HG03460 (cell line): ENCODE results near the gene HMMR.
A peak's percentile ranks its signal among the peaks of the same experiment; 100 is the strongest.

Source experiments
- ATAC-seq: cut with Tn5 transposase; IDR thresholded peaks from one replicate; pipeline ENCODE4 v1.9.1; 2021; ENCODE audit not compliant: unreplicated experiment

Gene HMMR

DNA sequence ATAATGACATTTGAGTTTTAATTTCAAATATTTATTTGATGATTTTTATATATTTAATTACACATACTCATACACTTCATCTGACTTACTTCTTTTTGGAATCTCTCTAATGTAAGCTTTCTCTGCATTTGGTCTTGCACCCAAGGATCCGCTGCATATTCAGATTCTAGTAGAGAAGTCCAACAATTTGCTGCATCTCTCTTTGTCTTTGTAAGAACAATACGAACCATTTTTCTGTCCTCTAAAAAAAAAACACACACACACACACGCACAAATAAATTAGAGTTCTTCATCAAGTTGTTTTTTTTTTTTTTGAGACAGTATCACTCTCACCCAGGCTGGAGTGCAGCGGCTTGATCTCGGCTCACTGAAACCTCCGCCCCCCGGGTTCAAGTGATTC lies 3.6 kb upstream of the HMMR start:
- no peak for ATAC-seq

DNA sequence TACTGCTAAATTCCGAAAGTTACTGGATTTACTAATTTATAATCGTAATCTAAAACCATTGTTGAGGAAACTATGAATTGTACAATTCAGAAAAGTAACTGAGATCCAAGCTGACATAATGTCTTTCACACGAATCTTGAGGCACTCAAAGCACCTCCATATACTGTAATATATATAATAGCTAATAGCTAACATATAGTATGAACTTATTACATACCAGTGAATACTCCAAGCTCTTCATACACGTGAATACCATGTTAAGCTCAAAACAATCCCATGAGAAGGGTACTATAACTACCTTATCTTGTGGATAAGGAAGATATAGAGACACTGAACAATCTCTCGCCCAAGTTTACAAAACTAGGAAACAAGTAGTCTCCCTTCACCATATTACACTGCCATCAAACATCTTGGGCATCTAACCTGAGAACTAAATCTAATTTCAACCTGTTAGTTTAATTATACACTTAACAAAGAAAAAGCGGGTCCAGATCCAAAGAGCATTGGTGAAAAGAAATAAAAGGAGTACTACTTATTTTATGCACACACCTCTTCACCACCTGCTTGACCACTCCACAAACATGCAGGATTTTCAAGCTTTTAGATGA lies 1.6 kb upstream of the HMMR start:
- ATAC-seq: no peak

DNA sequence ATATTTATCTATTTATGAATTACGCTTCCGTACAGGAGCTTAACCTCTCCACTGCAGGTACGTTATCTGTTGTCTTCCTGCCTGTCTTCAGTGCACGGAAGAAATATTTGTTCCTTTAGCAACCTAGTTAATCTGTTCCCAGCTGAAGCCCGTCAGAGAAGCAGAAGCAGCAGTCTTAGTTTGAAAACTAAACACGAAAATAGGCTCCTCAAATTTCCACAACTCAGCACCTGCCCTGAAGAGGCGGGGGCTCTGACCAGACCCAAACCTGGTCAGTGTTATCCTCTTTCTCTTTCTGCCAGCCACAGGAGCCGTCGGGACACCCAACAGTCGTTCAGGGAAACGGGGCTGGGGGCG lies 992 bp upstream of the HMMR start:
- peak; percentile 2 for ATAC-seq

- ATAC-seq: peak; percentile 81
Measured at GRCh38 chr5:163459819-163460561, 442 bp upstream of the HMMR start, which contains the start of gene NUDCD2. TSS of gene NUDCD2 (minus strand) at chr5:163460102. CDS start at chr5:163460050, 52 bp downstream.

DNA sequence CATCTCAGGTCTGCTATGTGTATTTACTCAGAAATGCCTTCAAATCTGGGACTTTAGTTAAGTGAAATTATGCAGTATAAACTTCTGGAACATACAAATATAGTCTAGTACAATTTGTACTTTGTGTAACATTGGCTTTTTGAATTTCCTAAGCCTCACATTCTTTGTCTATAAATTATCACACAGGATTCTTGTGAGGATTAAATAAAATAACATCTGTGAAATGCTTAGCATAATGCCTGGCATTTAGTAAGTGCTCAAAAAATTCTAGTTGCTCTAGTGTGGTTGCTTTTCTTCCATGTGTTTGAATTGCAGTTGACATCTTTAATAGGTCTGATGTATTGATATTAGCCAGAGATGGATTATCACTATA lies 2.6 kb downstream of the HMMR start:
- ATAC-seq: no peak

DNA sequence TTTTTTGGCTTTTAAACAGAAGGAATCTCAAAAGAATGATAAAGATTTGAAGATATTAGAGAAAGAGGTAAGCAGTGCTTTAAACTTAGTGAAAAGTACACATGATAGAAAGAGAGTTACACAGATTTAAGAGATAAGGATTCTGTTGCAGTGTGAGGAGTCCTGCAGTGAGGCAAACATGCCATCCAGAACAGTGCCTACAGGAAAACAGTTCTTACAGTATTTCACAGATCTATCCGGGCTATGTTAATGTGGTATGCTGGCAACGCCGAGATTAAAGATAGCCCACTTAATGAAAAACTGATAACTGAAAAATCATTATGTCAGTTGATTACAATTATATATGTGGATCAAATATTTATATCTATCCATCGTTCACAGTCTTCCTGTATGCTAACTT lies 7.2 kb downstream of the HMMR start:
- ATAC-seq: no peak

- ATAC-seq: no peak
Measured at GRCh38 chr5:163473635-163474243, 13.3 kb downstream of the HMMR start.

DNA sequence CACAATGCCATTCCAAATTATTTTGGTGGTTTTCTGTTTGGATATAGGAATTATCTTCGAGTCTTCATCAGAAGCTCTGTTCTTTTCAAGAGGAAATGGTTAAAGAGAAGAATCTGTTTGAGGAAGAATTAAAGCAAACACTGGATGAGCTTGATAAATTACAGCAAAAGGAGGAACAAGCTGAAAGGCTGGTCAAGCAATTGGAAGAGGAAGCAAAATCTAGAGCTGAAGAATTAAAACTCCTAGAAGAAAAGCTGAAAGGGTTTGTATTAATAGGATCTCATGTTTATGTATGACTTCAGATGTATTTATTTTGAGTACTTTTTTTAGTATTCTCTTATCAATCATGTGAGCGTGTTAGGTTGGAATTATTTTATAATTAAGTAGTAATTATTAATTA lies 15.0 kb downstream of the HMMR start:
- no peak for ATAC-seq

GRCh38 chr5:163478126-163478981 lies 17.9 kb downstream of the HMMR start:
- ATAC-seq: no peak

DNA sequence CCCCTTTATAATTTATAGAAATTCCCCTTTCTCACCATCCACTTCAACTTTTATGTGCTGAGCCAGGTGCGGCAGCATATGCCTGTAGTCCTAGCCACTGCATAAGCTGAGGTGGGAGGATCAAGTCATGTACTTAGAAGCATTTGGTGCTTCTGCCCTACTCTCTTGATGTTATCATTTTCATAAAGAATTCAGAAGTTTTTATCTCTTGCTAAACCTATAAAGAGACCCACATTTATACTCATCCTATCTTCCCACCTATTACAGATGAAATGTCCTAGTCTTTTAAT lies 18.5 kb downstream of the HMMR start:
- ATAC-seq: no peak

DNA sequence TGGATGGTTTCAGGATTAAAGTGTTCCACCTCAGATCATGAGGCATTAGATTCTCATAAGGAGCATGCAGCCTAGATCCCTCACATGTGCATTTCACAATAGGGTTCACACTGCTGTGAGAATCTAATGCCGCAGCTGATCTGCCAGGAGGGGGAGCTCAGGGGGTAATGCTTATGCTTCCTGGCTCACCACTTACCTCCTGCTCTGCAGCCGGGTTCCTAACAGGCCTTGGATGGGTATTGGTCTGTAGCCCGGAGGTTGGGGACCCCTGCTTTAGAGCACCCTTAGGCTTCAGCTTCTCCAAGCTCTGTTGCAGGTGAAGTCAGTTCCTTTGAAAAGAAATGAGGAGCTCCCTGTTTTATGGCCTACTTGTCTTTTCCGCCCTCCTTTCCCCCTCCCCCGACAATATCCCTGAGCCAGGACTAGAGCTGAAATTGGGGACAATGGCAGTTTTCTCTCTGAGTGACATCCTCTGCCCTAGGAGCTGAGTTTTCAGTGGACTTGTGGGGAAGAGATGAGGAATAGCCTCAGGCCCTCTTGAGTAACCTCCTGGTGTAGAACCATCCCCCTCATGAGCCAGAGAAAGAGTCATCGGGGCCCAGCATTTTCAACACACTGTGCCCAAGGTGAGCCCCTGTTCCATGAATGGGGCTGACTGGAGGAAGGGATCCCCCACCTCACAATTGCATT lies 28.8 kb downstream of the HMMR start:
- ATAC-seq: no peak

GRCh38 chr5:163489745-163490075 lies 29.3 kb downstream of the HMMR start:
- ATAC-seq: no peak

- ATAC-seq: no peak
Measured at GRCh38 chr5:163496286-163496685, 35.9 kb downstream of the HMMR start.

GRCh38 chr5:163497315-163497714 lies 36.9 kb downstream of the HMMR start:
- no peak for ATAC-seq

- ATAC-seq: no peak
Measured at GRCh38 chr5:163498886-163499285, 38.5 kb downstream of the HMMR start.

DNA sequence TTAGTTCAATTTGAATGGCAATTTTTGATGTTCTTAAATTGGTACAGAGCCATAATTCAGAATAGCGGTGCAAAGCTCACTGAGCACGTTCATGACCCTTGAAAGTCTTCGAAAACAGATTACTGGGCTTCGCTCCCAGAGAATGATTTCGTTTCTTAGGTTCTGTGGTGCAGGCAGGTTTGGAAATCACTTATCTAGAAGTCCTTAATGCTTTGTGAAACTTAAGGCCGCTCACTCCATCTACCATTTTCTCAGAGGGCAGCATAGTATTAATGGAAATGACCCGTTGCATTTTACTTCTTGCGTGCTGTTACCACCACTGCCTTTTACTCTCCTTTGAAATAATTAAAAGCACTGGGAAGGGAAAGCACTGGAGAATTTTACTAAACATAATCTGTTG lies 42.1 kb downstream of the HMMR start:
- no peak for ATAC-seq

GRCh38 chr5:163503106-163504078 lies 43.0 kb downstream of the HMMR start:
- ATAC-seq: peak; percentile 9

GRCh38 chr5:163504079-163504931 lies 43.9 kb downstream of the HMMR start:
- ATAC-seq: no peak

- ATAC-seq: peak; percentile 2
Measured at GRCh38 chr5:163505049-163505367, 44.6 kb downstream of the HMMR start.
